Measurements from ENCODE around the gene LAMB3. TPM values are rescaled to one million over a fixed set of nuclear protein-coding genes. Genes with fewer than 3 reads are reported as not detected.

Gene LAMB3
- total RNA-seq, 1 donor from 2014 or later = 2.6 TPM

- Mint-ChIP-seq H3K4me1 (ENCODE audit: unreplicated experiment) (peaks cover 15% of the 10 kb centered on the region), H3K27ac (ENCODE audit: unreplicated experiment) (no peak overlapping the region), H3K36me3 (ENCODE audit: unreplicated experiment) (no peaks in the 10 kb centered on the region), H3K27me3 (ENCODE audit: unreplicated experiment) (no peaks in the 10 kb centered on the region), H3K9me3 (ENCODE audit: unreplicated experiment) (no peaks in the 10 kb centered on the region), H3K4me3 (ENCODE audit: unreplicated experiment) (no peak overlapping the region)
- no peak for DNase-seq (ENCODE audit: extremely low spot score, unreplicated experiment)
- TF ChIP-seq, protein P1, sequence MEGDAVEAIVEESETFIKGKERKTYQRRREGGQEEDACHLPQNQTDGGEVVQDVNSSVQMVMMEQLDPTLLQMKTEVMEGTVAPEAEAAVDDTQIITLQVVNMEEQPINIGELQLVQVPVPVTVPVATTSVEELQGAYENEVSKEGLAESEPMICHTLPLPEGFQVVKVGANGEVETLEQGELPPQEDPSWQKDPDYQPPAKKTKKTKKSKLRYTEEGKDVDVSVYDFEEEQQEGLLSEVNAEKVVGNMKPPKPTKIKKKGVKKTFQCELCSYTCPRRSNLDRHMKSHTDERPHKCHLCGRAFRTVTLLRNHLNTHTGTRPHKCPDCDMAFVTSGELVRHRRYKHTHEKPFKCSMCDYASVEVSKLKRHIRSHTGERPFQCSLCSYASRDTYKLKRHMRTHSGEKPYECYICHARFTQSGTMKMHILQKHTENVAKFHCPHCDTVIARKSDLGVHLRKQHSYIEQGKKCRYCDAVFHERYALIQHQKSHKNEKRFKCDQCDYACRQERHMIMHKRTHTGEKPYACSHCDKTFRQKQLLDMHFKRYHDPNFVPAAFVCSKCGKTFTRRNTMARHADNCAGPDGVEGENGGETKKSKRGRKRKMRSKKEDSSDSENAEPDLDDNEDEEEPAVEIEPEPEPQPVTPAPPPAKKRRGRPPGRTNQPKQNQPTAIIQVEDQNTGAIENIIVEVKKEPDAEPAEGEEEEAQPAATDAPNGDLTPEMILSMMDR (IDR thresholded peaks at IDR 0.05) = no peak
Measured at GRCh38 chr1:209628618-209629299, 23.5 kb downstream of the LAMB3 start.

DNA sequence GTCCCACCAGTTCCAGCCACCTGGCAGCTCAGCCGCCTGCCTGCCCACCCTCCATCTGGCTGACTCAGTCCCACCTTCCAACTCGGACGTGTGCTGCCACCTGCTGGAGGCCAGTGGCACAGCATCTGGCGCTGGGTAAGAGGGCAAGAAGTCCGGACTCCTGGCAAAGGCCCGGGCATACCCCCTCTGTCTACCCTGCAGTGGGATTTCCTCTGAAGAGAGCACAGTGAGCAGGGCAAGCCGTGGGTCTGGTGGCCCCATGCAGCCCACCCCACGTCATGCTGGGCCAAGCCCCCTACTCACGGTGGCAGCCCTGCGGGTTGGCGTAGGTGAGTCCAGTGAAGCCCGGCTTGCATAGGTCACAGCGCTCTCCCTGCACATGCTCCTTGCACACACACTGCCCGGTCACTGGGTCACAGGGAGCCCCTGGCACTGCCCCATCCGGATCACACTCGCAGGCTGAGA, 24.5 kb downstream of the LAMB3 start:
- no peaks in the 10 kb centered on the region for H3K36me3 Mint-ChIP-seq (ENCODE audit: unreplicated experiment)
- peaks cover 15% of the 10 kb centered on the region for H3K4me1 Mint-ChIP-seq (ENCODE audit: unreplicated experiment)
- TF ChIP-seq, protein P1 (IDR thresholded peaks at IDR 0.05) = peak; percentile 93

DNA sequence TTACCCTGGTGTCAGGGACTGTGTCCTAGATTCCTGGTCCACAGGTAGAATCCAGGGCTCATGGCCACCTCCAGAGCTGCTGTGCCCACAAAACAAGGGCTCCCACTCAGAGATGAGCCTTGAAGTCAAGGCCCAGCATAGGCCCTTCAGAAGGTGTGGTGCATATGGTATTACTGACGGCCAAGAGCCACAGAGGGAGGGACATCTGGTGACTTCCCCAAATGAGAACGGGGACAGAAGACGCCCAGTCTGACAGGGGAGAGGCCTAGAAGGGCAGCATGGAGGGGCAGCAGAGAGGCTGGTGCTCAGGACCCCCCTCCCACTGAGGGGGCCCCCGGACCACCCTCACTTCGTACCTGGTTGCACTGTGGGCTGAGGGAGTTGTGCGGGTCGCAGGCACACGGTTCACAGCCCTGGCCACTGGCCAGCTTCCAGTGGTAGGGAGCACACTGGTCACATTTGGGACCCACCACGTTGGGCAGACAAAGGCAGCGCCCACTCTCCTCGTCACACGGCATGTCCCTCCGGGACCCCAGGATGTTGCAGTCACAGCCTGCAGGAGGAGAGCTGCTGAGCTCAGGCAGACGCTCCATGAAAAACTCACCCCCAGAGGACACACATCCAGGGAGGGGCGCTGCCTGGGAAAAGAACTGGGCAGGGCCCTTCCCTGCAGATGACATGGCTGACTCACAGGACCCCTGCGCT, 25.0 kb downstream of the LAMB3 start:
- Mint-ChIP-seq H3K4me1 (ENCODE audit: unreplicated experiment) (peaks cover 15% of the 10 kb centered on the region), H3K27ac (ENCODE audit: unreplicated experiment) (no peak overlapping the region), H3K27me3 (ENCODE audit: unreplicated experiment) (no peaks in the 10 kb centered on the region), H3K36me3 (ENCODE audit: unreplicated experiment) (no peaks in the 10 kb centered on the region), H3K4me3 (ENCODE audit: unreplicated experiment) (no peak overlapping the region), H3K9me3 (ENCODE audit: unreplicated experiment) (no peaks in the 10 kb centered on the region)
- DNase-seq (ENCODE audit: extremely low spot score, unreplicated experiment) = no peak
- TF ChIP-seq, protein P1 (IDR thresholded peaks at IDR 0.05) = no peak

More for the DNA sequence above, 24.5 kb downstream of the LAMB3 start:
- peak; percentile 92 for DNase-seq (ENCODE audit: extremely low spot score, unreplicated experiment)
- H3K4me3 Mint-ChIP-seq (ENCODE audit: unreplicated experiment) = no peak overlapping the region
- H3K9me3 Mint-ChIP-seq (ENCODE audit: unreplicated experiment) = no peaks in the 10 kb centered on the region
- no peak overlapping the region for H3K27ac Mint-ChIP-seq (ENCODE audit: unreplicated experiment)
- H3K27me3 Mint-ChIP-seq (ENCODE audit: unreplicated experiment) = no peaks in the 10 kb centered on the region

DNA sequence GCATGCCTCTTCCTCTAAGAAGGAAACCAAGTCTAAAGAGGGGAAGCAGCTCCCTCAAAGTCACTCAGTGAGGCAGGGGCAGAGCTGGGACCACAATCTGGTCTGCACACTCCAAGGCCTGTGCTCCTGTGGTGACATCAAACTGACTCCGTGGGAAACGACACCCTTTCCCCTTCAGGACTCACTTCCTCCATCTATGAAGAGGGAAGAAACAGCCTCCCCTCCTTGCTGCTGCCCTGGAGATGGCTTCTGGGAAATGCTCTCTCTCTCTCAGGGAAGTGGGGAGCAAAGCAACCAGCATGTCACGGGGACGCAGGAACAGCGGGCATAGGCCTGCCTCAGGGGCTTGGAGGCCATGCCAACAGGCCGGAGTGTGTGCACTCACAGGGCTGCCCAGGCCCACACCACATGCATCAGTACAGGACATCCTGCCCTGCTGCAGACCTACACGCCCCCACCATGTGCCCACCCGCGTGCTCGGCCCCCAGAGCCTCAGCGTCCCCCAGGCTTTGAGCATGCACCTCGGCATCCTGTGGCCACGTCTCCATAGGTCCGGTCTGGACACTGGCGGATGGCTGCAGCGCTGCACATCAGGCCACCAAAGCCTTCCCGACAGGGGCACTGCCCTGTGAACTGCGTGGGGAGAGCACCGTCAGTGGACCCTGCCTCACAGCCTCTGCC, 25.7 kb downstream of the LAMB3 start:
- H3K9me3 Mint-ChIP-seq (ENCODE audit: unreplicated experiment) = no peaks in the 10 kb centered on the region
- H3K27ac Mint-ChIP-seq (ENCODE audit: unreplicated experiment) = no peak overlapping the region
- DNase-seq (ENCODE audit: extremely low spot score, unreplicated experiment) = no peak
- H3K27me3 Mint-ChIP-seq (ENCODE audit: unreplicated experiment) = no peaks in the 10 kb centered on the region
- H3K4me3 Mint-ChIP-seq (ENCODE audit: unreplicated experiment) = no peak overlapping the region
- no peaks in the 10 kb centered on the region for H3K36me3 Mint-ChIP-seq (ENCODE audit: unreplicated experiment)
- TF ChIP-seq, protein P1 (IDR thresholded peaks at IDR 0.05) = no peak
- peaks cover 15% of the 10 kb centered on the region for H3K4me1 Mint-ChIP-seq (ENCODE audit: unreplicated experiment)
